Measurements from ENCODE around the gene GNB2.
"Not testable (repeated sequence)": the region's sequence is repeated elsewhere in the genome, so short reads cannot be mapped to it uniquely, and the experiment has no call there.

GNB2 gene

DNA sequence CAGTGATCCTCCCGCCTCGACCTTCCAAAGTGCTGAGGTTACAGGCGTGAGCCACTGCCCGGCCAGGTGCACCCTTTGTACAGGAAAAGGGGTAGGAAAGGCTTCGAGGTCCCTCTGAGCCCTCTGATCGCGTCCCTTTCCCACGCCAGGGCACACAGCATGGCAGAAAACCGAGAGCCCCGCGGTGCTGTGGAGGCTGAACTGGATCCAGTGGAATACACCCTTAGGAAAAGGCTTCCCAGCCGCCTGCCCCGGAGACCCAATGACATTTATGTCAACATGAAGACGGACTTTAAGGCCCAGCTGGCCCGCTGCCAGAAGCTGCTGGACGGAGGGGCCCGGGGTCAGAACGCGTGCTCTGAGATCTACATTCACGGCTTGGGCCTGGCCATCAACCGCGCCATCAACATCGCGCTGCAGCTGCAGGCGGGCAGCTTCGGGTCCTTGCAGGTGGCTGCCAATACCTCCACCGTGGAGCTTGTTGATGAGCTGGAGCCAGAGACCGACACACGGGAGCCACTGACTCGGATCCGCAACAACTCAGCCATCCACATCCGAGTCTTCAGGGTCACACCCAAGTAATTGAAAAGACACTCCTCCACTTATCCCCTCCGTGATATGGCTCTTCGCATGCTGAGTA lies 33.3 kb downstream of the GNB2 start:
- FAIRE-seq (no peak), DNase-seq (ENCODE audit: insufficient read length, low spot score) (no peak)
- TF ChIP-seq POLR2A (IDR thresholded peaks at IDR 0.05; ENCODE audit: low read depth, low read length) = no peak

DNA sequence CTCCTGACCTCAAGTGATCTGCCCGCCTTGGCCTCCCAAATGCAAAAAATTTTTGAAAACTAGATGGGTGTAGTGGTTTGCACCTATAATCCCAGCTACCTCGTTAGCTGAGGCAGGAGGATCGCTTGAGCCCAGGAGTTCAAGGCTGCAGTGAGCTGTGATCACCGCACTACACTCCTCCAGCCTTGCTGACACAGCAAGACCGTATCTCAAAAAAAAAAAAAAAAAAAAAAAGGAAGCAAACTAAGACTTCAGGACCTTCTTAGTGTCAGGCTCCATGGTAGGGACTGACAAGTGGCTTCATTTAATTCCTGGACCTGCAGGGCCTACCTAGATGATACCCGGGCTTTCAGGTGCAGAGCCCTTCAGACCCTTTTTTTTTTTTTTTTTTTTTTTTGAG lies 34.9 kb downstream of the GNB2 start:
- DNase-seq (ENCODE audit: insufficient read length, low spot score) (no peak), FAIRE-seq (no peak)
- TF ChIP-seq POLR2A (IDR thresholded peaks at IDR 0.05; ENCODE audit: low read depth, low read length) = no peak

DNA sequence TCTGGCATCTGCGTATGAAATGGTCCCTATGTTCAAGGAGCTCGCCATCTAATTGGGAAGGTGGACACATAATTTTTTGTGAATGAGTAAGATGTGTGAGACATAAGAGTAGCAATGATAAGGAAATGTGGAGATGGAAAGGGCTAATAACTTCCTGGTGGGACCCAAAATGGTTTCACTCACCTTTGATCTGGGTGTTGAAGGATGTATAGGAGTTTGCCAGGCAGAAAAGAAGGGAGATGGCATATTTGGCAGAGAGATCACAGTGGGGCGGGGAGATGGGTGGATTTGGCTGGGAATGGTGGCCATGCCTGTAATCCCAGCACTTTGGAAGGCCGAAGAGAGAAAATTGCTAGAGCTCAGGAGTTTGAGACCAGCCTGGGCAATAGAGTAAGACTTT lies 36.9 kb downstream of the GNB2 start:
- no peak for TF ChIP-seq POLR2A (IDR thresholded peaks at IDR 0.05; ENCODE audit: low read depth, low read length)
- FAIRE-seq (no peak), DNase-seq (ENCODE audit: insufficient read length, low spot score) (no peak)

- DNase-seq (ENCODE audit: insufficient read length, low spot score) = no peak
- no peak for TF ChIP-seq POLR2A (IDR thresholded peaks at IDR 0.05; ENCODE audit: low read depth, low read length)
- no peak for FAIRE-seq
Measured at GRCh38 chr7:100711369-100711768, 37.8 kb downstream of the GNB2 start.

GRCh38 chr7:100714725-100715124 lies 41.2 kb downstream of the GNB2 start:
- TF ChIP-seq POLR2A (IDR thresholded peaks at IDR 0.05; ENCODE audit: low read depth, low read length) = no peak
- DNase-seq (ENCODE audit: insufficient read length, low spot score) (no peak), FAIRE-seq (no peak)

DNA sequence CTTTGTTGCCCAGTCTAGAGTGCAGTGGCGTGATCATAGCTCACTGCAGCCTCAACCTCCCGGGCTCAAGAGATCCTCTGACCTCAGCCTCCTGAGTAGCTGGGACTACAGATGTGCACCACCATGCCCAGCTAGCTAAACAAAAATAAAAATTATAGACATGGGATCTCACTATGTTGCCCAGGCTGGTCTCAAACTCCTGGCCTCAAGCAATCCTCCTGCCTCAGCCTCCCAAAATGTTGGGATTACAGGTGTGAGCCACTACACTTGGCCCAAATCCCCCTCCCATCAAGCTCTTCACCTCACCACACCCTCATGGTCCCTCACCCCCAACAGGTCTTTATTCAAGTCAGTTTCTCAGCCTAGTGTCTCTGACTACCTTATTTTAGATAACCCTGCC lies 43.5 kb downstream of the GNB2 start:
- DNase-seq (ENCODE audit: insufficient read length, low spot score); FAIRE-seq: not testable (repeated sequence)

GRCh38 chr7:100719523-100720278 lies 46.2 kb downstream of the GNB2 start:
- DNase-seq (ENCODE audit: insufficient read length, low spot score) (no peak), FAIRE-seq (no peak)

DNA sequence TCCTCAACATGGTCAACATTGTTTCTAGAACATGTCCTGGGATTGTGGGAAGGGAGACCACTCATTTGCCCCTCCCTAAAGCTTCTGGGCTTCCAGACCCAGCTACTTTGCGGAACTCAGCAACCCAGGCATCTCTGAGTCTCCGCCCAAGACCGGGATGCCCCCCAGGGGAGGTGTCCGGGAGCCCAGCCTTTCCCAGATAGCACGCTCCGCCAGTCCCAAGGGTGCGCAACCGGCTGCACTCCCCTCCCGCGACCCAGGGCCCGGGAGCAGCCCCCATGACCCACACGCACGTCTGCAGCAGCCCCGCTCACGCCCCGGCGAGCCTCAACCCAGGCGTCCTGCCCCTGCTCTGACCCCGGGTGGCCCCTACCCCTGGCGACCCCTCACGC lies 46.7 kb downstream of the GNB2 start, which contains the start of gene EPO:
Gene EPO (plus strand): TSS at position 190 of the 392 bp plus-strand sequence. CDS start 513 bp downstream, outside the sequence.
- FAIRE-seq (no peak), DNase-seq (ENCODE audit: insufficient read length, low spot score) (no peak)
- TF ChIP-seq POLR2A (IDR thresholded peaks at IDR 0.05; ENCODE audit: low read depth, low read length) = no peak

More at GRCh38 chr7:100719523-100720278, 46.2 kb downstream of the GNB2 start:
- no peak for TF ChIP-seq POLR2A (IDR thresholded peaks at IDR 0.05; ENCODE audit: low read depth, low read length)

- FAIRE-seq (no peak), DNase-seq (ENCODE audit: insufficient read length, low spot score) (no peak)
- TF ChIP-seq POLR2A (IDR thresholded peaks at IDR 0.05; ENCODE audit: low read depth, low read length) = no peak
Measured at GRCh38 chr7:100720671-100721504, 47.3 kb downstream of the GNB2 start.

- no peak for FAIRE-seq
- TF ChIP-seq POLR2A (IDR thresholded peaks at IDR 0.05; ENCODE audit: low read depth, low read length) = no peak
- DNase-seq (ENCODE audit: insufficient read length, low spot score) = no peak
Measured at GRCh38 chr7:100721505-100721812, 47.9 kb downstream of the GNB2 start.

GRCh38 chr7:100722480-100723212 lies 49.1 kb downstream of the GNB2 start:
- no peak for DNase-seq (ENCODE audit: insufficient read length, low spot score)
- no peak for FAIRE-seq
- no peak for TF ChIP-seq POLR2A (IDR thresholded peaks at IDR 0.05; ENCODE audit: low read depth, low read length)

DNA sequence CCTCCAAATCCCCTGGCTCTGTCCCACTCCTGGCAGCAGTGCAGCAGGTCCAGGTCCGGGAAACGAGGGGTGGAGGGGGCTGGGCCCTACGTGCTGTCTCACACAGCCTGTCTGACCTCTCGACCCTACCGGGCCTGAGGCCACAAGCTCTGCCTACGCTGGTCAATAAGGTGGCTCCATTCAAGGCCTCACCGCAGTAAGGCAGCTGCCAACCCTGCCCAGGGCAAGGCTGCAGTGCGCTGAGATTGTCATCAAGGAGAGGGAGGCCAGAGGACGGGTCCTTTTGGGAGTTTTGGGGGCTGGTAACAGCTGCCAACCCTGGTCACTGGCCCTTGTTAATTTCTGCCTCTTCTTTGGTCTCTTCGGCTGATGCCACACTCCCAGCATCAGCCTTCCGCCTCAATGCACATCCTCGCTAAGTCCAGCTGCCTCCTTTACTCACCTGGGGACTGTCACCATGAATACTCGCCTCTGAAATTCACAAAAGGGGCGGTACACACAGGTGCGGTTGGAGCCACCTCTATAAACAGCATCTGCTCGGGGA lies 50.3 kb downstream of the GNB2 start:
- DNase-seq (ENCODE audit: insufficient read length, low spot score) = no peak
- no peak for FAIRE-seq
- TF ChIP-seq POLR2A (IDR thresholded peaks at IDR 0.05; ENCODE audit: low read depth, low read length) = no peak

GRCh38 chr7:100724364-100724763 lies 50.8 kb downstream of the GNB2 start:
- FAIRE-seq; DNase-seq (ENCODE audit: insufficient read length, low spot score): not testable (repeated sequence)

All from H54 (cell line).